ENCODE measurements around the gene UBR2.

UBR2 gene

GRCh38 chr6:42537536-42537935 is 26.3 kb upstream of the UBR2 start:
- no peak for TF ChIP-seq CTCF (IDR thresholded peaks at IDR 0.05; ENCODE audit: borderline replicate concordance, insufficient read depth, low read depth, low read length)
- no peak overlapping the region for H3K4me3 ChIP-seq (ENCODE audit: low read depth, low read length)

DNA sequence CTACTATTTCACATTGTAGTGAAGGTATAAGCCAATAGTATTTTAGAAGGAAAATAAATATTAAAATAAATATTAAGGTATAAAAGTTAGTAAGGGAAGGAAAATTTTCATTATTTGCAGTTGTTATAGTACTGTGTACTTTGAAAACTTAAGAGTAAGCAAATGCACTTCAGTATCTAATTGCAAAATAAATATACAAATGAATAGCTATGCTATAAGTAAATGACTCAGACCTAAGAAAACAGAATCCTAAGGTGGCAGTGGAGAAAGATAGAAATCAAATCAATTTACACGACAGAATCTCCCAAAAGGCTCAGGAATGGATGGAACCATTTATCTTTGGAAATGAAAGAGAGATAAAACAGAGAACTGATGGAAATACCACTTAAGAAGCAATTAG is 24.7 kb upstream of the UBR2 start:
- no peak for TF ChIP-seq CTCF (IDR thresholded peaks at IDR 0.05; ENCODE audit: borderline replicate concordance, insufficient read depth, low read depth, low read length)
- no peak overlapping the region for H3K4me3 ChIP-seq (ENCODE audit: low read depth, low read length)

DNA sequence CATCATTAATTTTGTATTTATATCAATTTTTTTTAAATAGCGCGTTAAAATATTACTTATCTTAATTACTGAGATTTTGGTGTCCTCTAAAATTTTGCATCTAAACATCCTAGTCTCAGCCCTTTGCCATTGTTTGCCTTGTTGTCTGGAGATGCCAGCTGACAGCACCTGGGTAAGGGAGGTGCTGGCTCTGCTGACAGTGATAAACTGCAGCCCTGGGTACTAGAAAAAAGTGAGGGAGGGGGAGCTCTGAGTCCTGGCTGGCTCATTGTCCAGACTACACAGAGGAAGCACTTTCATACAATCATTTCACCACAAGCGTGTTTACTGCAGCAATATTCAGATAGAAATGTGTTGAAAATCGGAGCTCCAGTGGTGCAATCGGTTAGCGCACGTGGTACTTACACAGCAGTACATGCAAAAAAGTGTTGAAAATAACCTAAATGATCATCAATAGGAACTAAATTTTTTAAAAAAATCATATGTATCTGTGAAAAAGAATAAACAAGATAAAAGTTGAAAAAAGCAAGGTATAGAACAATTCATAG is 18.5 kb upstream of the UBR2 start:
- H3K4me3 ChIP-seq (ENCODE audit: low read depth, low read length) = no peak overlapping the region
- no peak for TF ChIP-seq CTCF (IDR thresholded peaks at IDR 0.05; ENCODE audit: borderline replicate concordance, insufficient read depth, low read depth, low read length)

- TF ChIP-seq CTCF (IDR thresholded peaks at IDR 0.05; ENCODE audit: borderline replicate concordance, insufficient read depth, low read depth, low read length) = peak; percentile 98
- peak overlapping the region; percentile 0 for H3K4me3 ChIP-seq (ENCODE audit: low read depth, low read length)
Measured at GRCh38 chr6:42547407-42548329, 16.2 kb upstream of the UBR2 start.

GRCh38 chr6:42550277-42550676 is 13.6 kb upstream of the UBR2 start:
- no peak overlapping the region for H3K4me3 ChIP-seq (ENCODE audit: low read depth, low read length)
- TF ChIP-seq CTCF (IDR thresholded peaks at IDR 0.05; ENCODE audit: borderline replicate concordance, insufficient read depth, low read depth, low read length) = no peak

GRCh38 chr6:42551217-42551616 is 12.6 kb upstream of the UBR2 start:
- TF ChIP-seq CTCF (IDR thresholded peaks at IDR 0.05; ENCODE audit: borderline replicate concordance, insufficient read depth, low read depth, low read length) = no peak
- H3K4me3 ChIP-seq (ENCODE audit: low read depth, low read length) = no peak overlapping the region

DNA sequence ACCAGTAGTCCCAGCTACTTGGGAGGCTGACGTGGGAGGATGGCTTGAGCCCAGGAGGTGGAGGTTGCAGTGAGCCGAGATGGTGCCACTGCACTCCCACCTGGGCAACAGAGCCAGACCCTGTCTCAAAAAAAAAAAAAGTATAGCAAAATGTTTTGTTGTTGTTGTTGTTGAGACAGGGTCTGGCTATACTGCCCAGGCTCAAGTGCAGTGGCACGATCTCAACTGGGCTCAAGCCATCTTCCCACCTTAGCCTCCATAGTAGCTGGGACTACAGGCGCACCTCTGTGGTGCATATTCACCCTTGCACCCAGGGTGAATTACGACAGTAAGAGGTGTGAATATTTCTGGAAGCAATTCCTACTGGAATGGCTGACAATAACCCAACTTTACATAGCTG is 11.4 kb upstream of the UBR2 start:
- no peak overlapping the region for H3K4me3 ChIP-seq (ENCODE audit: low read depth, low read length)
- no peak for TF ChIP-seq CTCF (IDR thresholded peaks at IDR 0.05; ENCODE audit: borderline replicate concordance, insufficient read depth, low read depth, low read length)

All from GM12875 (cell line).